Retinal pigment epithelial cell (primary cell): ENCODE measurements around the gene PLA2G2D.

ENCODE experiments used
- DNase-seq: peaks from one replicate; pipeline ENCODE4 v3.0.0-alpha.2; 2010; ENCODE audit warnings: low read depth
- H3K4me3 ChIP-seq: 2 replicates; pipeline ENCODE4 v1.5.1; 2011; ENCODE audit warnings: mild to moderate bottlenecking, low read length, control low read depth, moderate library complexity
- TF ChIP-seq, protein P1 (sequence below): conservative IDR thresholded peaks from 2 replicates; pipeline ENCODE4 v1.5.1; 2011; ENCODE audit warnings: low read depth, low read length, control low read depth, inconsistent platforms

The PLA2G2D gene

DNA sequence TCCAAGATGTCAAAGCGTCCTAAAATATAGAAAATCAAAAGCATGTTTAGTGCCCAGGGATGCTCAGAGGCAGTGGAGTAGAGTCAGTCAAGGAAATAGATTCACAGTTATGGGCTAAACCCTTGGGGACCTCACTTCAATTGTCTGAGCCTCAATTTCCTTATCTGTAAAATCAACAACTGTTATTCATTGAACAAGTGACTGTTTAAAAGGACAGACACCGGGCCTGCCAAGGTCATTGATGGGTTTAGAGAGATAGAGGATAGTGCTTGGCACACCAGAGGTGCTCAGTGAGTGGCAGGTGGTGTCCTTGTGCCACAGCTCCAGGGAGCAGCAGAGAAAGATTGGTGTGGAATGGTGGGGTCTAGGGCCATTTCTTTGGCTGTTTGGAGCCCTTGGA lies 36.6 kb downstream of the PLA2G2D start:
- TF ChIP-seq, protein P1, sequence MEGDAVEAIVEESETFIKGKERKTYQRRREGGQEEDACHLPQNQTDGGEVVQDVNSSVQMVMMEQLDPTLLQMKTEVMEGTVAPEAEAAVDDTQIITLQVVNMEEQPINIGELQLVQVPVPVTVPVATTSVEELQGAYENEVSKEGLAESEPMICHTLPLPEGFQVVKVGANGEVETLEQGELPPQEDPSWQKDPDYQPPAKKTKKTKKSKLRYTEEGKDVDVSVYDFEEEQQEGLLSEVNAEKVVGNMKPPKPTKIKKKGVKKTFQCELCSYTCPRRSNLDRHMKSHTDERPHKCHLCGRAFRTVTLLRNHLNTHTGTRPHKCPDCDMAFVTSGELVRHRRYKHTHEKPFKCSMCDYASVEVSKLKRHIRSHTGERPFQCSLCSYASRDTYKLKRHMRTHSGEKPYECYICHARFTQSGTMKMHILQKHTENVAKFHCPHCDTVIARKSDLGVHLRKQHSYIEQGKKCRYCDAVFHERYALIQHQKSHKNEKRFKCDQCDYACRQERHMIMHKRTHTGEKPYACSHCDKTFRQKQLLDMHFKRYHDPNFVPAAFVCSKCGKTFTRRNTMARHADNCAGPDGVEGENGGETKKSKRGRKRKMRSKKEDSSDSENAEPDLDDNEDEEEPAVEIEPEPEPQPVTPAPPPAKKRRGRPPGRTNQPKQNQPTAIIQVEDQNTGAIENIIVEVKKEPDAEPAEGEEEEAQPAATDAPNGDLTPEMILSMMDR, result no peak

DNA sequence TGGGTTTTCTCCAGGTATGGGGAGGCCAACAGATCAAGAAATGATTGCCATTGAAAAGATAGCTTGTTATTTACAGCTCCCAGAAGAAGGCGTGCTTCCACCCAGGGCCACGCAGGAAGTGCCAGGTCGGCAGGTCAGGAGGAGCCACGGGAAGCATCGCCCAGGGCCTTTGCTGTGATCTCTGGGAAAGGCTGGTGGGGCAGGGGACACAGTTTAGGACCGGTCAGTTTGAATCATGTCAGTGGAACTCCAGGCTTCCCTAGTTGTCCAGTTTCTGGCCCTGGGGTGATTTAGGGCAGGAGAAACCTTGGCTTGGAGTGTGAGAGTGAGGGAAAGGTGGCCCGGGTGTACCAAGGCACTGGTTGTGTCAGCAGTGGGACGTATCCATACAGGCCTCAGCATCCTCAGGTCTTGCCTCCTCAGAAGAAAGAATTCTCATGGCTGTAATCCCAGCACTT lies 38.0 kb downstream of the PLA2G2D start:
- TF ChIP-seq, protein P1, result no peak
- H3K4me3 ChIP-seq, result no peak overlapping the region
- no peak for DNase-seq

More for the DNA sequence above, 36.6 kb downstream of the PLA2G2D start:
- no peak overlapping the region for H3K4me3 ChIP-seq
- DNase-seq, result no peak

DNA sequence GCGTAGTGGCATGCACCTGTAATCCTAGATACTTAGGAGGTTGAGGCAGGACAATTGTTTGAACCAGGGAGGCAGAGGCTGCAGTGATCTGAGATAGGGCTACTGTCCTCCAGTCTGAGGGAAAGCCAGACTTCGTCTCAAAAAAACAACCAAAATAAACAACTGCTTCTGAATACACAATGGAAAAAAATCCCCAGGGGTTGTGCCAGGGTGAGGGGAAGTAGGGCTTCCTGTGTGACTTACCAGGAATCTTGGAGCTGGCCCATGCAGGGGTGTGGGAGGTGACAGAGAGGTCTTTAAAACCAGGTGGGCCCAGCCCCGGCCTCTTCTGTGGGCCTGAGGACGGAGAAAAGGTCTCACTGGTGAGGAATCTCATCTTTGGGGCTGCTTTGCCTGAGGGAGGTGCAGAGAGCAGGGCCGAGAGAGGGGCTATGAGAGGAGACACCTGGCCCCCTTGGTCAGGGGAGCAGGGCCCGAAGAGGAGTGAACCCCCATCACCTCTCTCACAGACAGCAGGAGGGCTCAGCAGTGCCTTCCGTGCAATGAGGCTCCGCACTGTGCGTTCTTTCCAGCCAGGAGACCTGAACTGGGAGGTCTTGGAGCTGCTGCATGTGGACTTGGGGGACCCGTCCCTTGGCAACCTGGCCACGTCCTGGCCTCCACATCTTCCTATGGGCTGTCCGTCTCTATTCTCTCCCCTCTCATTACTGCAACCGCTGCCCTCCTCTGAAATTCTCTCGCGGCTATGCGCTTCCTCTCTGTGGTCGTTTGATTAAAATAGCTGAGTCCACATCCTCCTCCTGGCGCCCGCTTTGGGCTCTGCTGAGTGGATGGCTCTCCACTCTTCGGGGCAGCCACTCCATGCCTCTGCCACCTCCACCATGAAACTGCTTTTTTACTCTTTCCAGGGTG lies 38.6 kb downstream of the PLA2G2D start:
- H3K4me3 ChIP-seq, result no peak overlapping the region
- TF ChIP-seq, protein P1, result no peak
- DNase-seq, result no peak

DNA sequence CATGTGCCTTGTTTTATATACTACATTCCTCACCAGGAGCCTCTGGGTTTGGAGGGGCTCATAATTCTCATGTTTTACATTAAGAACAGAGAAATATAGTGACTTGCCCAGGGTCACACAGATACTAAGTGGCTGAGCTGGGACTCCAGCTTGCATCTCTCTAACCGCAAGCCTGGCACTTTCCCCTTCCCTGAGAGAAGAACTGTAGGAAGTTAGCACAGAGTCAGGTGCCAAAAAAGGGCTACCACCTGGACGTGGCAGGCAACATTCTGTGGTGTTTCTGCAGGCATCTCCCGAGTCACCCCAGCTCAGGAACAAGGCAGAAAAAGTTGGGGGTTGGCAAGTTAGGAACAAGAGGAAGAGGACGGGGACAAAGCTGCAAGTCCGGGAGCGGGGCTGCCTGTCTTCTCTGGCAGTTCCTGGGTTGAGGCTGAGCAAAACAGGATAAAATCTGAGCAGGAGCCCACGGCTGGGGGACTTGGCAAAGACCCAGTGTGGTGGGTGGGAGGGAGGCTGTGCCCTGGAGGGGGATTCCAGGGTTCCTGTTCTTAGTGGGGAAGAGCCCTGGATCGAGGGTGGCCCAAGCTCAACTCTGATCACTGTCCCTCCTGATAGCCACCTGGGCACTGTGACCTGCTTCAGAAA lies 39.6 kb downstream of the PLA2G2D start:
- TF ChIP-seq, protein P1, result no peak
- H3K4me3 ChIP-seq, result no peak overlapping the region
- no peak for DNase-seq

DNA sequence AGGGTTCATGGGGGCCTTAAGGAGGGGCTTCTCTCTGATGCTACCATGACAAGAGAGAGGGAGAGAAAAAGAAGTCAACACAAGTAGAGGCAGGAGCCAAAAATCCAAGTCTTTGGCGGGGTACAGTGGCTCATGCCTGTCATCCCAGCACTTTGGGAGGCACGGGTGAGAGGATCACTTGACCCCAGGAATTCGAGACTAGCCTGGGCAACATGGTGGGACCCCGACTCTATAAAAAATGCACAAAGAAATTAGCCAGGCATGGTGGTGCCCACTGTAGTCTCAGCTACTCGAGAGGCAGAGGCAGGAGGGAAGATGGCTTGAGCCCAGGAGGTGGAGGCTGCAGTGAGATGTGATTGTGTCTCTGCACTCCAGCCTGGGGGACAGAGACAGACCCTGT lies 40.6 kb downstream of the PLA2G2D start:
- TF ChIP-seq, protein P1, result no peak
- no peak overlapping the region for H3K4me3 ChIP-seq
- no peak for DNase-seq

DNA sequence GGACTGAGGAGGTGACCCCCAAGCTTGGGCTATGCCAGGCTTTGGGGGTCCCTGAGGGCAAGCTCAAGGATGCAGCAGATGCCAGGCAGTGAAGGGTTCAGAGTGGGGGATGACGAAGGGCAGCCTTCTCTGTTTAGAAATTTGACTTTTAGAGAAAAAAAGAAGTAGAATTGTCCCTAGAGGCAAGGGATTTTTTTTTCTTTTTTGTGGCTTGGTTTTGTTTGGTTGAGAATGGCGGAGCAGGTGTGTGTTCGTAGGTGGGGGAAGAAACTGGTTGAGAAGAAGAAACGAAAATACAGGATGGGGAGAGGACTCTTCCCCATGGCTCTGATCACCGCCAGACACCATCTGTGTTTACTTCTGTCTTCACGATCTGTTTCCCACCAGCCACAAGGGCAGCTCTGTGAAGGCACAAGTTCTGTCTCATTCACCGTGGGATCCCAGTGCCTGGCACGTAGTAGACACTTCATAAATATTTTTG lies 41.1 kb downstream of the PLA2G2D start:
- no peak for DNase-seq
- TF ChIP-seq, protein P1, result no peak
- no peak overlapping the region for H3K4me3 ChIP-seq
